GM23338 (cell line): ENCODE measurements around the gene ERMN. TPM values are rescaled to one million over a fixed set of nuclear protein-coding genes. Genes with fewer than 3 reads are reported as not detected.
"Not testable (repeated sequence)": the region's sequence is repeated elsewhere in the genome, so short reads cannot be mapped to it uniquely, and the experiment has no call there.

Experiments
- ATAC-seq: fragments of 200-7000 bp; cut with Tn5 transposase; 3 replicates; pipeline ENCODE4 v1.9.1; 2020
- DNase-seq: peaks from one replicate; pipeline ENCODE4 v3.0.0-alpha.2; 2015; ENCODE audit warnings: low spot score
- H2AFZ ChIP-seq: fragments of 200-600 bp; sonication (generic); 2 replicates; pipeline ENCODE4 v1.8.0; 2016; ENCODE audit warnings: antibody characterized with exemption, mild to moderate bottlenecking, moderate library complexity
- H3F3A ChIP-seq: fragments of 200-600 bp; sonication (generic); replicated peaks from 2 replicates; pipeline ENCODE4 v1.8.0; 2017; ENCODE audit warnings: antibody characterized with exemption, mixed run types, low read depth
- H3K27ac ChIP-seq: fragments of 200-600 bp; sonication (generic); 2 replicates; pipeline ENCODE4 v1.6.1; 2016; ENCODE audit warnings: low read depth
- H3K27me3 ChIP-seq: fragments of 200-600 bp; sonication (generic); 2 replicates; pipeline ENCODE4 v1.8.0; 2016; ENCODE audit warnings: mild to moderate bottlenecking, mixed run types, moderate library complexity; ENCODE audit not compliant: insufficient read depth
- H3K36me3 ChIP-seq: fragments of 200-600 bp; sonication (generic); 2 replicates; pipeline ENCODE4 v1.8.0; 2016; ENCODE audit warnings: mild to moderate bottlenecking; ENCODE audit not compliant: insufficient read depth
- H3K4me1 ChIP-seq: fragments of 200-600 bp; sonication (generic); 2 replicates; pipeline ENCODE4 v1.8.0; 2016; ENCODE audit warnings: mild to moderate bottlenecking, moderate library complexity; ENCODE audit not compliant: insufficient read depth
- H3K4me2 ChIP-seq: fragments of 200-600 bp; sonication (generic); 2 replicates; pipeline ENCODE4 v1.7.1; 2017; ENCODE audit warnings: mixed run types
- H3K4me3 ChIP-seq: fragments of 200-600 bp; sonication (generic); 2 replicates; pipeline ENCODE4 v1.6.1; 2016; ENCODE audit warnings: mixed run types
- H3K79me2 ChIP-seq: fragments of 200-600 bp; sonication (generic); replicated peaks from 2 replicates; pipeline ENCODE4 v1.8.0; 2017; ENCODE audit warnings: mild to moderate bottlenecking; ENCODE audit not compliant: insufficient read depth
- H3K9me2 ChIP-seq: fragments of 200-600 bp; sonication (generic); 2 replicates; pipeline ENCODE4 v1.8.0; 2017; ENCODE audit not compliant: insufficient read depth
- H4K20me1 ChIP-seq: fragments of 200-600 bp; sonication (generic); replicated peaks from 2 replicates; pipeline ENCODE4 v1.8.0; 2017; ENCODE audit warnings: mild to moderate bottlenecking; ENCODE audit not compliant: insufficient read depth
- H3K27ac Mint-ChIP-seq: 2 replicates; pipeline ENCODE4 v1.8.0; 2020; ENCODE audit warnings: inconsistent platforms, mild to moderate bottlenecking, moderate library complexity, mixed read lengths
- H3K27me3 Mint-ChIP-seq: 3 replicates; pipeline ENCODE4 v1.8.0; 2022; ENCODE audit warnings: low read depth, mild to moderate bottlenecking, moderate library complexity, mixed read lengths, inconsistent platforms; ENCODE audit not compliant: insufficient read depth, poor library complexity
- H3K36me3 Mint-ChIP-seq: 3 replicates; pipeline ENCODE4 v1.8.0; 2021; ENCODE audit warnings: low read depth, mild to moderate bottlenecking, inconsistent platforms, moderate library complexity, mixed read lengths
- H3K4me1 Mint-ChIP-seq: 3 replicates; pipeline ENCODE4 v1.8.0; 2020; ENCODE audit warnings: mild to moderate bottlenecking, inconsistent platforms, mixed read lengths
- H3K4me3 Mint-ChIP-seq: 3 replicates; pipeline ENCODE4 v1.8.0; 2021; ENCODE audit warnings: moderate library complexity, mild to moderate bottlenecking, inconsistent platforms, mixed read lengths
- H3K9me3 Mint-ChIP-seq: 3 replicates; pipeline ENCODE4 v1.8.0; 2020; ENCODE audit warnings: moderate library complexity, mild to moderate bottlenecking, inconsistent platforms, mixed read lengths
- CREB1 ChIP-seq: fragments of 250-450 bp; sonication (Bioruptor Pico); IDR thresholded peaks from 2 replicates; pipeline ENCODE4 v1.5.0; 2020; ENCODE audit warnings: low read depth, mild to moderate bottlenecking, moderate library complexity
- CTCF ChIP-seq, 2 experiments: fragments of 200-600 bp in 1 of 2; sonication (generic) in 1 of 2; conservative IDR thresholded peaks; 2 replicates each; pipeline versions ENCODE4 v1.5.1 to v1.6.1; 2016 to 2017; ENCODE audit warnings: antibody characterized with exemption in 2 of 2, low read depth in 2 of 2, mild to moderate bottlenecking in 2 of 2, moderate library complexity in 1 of 2
- ETS1 ChIP-seq: IDR thresholded peaks from 2 replicates; pipeline ENCODE4 v1.6.1; 2016; ENCODE audit warnings: antibody characterized with exemption
- EZH2 ChIP-seq: fragments of 200-600 bp; sonication (generic); IDR thresholded peaks from one replicate; pipeline ENCODE4 v1.8.0; 2017; ENCODE audit warnings: antibody characterized with exemption, mild to moderate bottlenecking, low read depth; ENCODE audit not compliant: unreplicated experiment
- EZH2phosphoT487 ChIP-seq: fragments of 200-600 bp; sonication (generic); IDR thresholded peaks from one replicate; pipeline ENCODE4 v1.8.1; 2018; ENCODE audit warnings: antibody characterized with exemption; ENCODE audit not compliant: unreplicated experiment
- NANOG ChIP-seq: IDR thresholded peaks from 2 replicates; pipeline ENCODE4 v1.6.1; 2016; ENCODE audit warnings: antibody characterized with exemption, borderline replicate concordance
- POLR2AphosphoS5 ChIP-seq: IDR thresholded peaks from 2 replicates; pipeline ENCODE4 v1.6.1; 2016; ENCODE audit warnings: antibody characterized with exemption, low read depth
- STAT1 ChIP-seq: IDR thresholded peaks from one replicate; pipeline ENCODE4 v1.6.1; 2016; ENCODE audit warnings: antibody characterized with exemption; ENCODE audit not compliant: unreplicated experiment
- ZNF114 ChIP-seq: fragments of 250-450 bp; sonication (Bioruptor Pico); IDR thresholded peaks from 2 replicates; pipeline ENCODE4 v1.5.0; 2020; ENCODE audit warnings: mild to moderate bottlenecking, moderate library complexity
- polyA plus RNA-seq: library from polyadenylated mRNA; unstranded; fragments of >200 nt; fragmentation: Nextera tagmentation; extraction: Ambion mirVana; gene quantifications from 2 replicates; pipeline ENCODE4 v1.2.1, GENCODE V29; 2016
- total RNA-seq: library from RNA; depleted of rRNA; stranded (reverse); fragments of >200 nt; shearing (Covaris generic); gene quantifications from 2 replicates; pipeline ENCODE4 v1.2.3, GENCODE V29; 2014
- TF ChIP-seq, protein P1 (sequence below): fragments of 250-450 bp; sonication (Bioruptor Pico); IDR thresholded peaks from 2 replicates; pipeline ENCODE4 v1.5.0; 2020; ENCODE audit warnings: mild to moderate bottlenecking, moderate library complexity

The ERMN gene
- total and polyA plus RNA-seq, 2 experiments from 2014 or later, result 0.35 to 0.44 TPM

DNA sequence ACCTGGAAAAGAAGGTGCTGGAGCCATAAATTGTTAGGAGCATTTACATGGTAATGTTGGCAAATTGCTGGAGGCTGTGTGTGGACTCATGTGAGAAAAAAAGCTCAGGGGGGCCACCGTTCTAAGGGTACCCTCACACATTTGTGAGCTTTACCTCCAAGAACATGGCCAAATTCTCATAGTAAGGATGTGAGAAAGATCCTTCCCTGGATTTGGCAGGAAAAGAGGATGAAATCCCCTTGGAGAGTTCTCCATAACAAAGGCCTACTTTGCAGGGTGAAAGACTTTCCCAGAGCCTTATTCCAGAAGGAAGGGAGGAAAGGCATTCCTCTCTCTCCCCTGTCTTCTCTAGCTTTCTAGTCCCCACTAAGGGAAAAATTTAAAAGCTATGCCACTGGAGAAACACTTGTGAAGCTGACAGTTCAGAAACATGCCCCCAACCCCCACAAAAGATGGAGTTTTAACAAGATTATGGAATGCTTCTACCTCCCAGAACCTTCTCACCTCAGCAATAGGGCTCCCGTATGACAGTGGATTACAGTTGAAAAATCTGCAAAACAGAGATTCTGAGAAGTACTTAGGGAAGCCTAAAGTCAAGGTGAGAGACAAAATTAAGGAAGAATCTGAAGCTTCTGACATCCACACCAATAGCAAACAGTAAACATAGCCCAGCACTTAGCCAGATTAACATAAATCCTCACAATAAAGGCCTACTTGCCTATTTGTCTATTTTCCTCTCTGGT is 20.2 kb upstream of the ERMN start:
- Mint-ChIP-seq H3K4me3 (no peak overlapping the region), H3K27me3 (no peaks in the 10 kb centered on the region), H3K4me1 (peaks cover 24% of the 10 kb centered on the region), H3K36me3 (peaks cover 23% of the 10 kb centered on the region), H3K9me3 (peaks cover 25% of the 10 kb centered on the region), H3K27ac (peak overlapping the region; percentile 86)
- no peak overlapping the region for H3K4me3 ChIP-seq
- DNase-seq (peak; percentile 64), ATAC-seq (peak; percentile 97)
- H4K20me1 ChIP-seq, result no peaks in the 10 kb centered on the region
- no peak overlapping the region for H2AFZ ChIP-seq
- H3K4me2 ChIP-seq, result 0 out of 2 replicates have a peak overlapping the region, but pooled peaks have one; percentile 15
- 0 out of 2 replicates have a peak, but pooled peaks cover 4% of the 10 kb centered on the region for H3K36me3 ChIP-seq
- no peaks in the 10 kb centered on the region for H3K27me3 ChIP-seq
- TF ChIP-seq, protein P1, sequence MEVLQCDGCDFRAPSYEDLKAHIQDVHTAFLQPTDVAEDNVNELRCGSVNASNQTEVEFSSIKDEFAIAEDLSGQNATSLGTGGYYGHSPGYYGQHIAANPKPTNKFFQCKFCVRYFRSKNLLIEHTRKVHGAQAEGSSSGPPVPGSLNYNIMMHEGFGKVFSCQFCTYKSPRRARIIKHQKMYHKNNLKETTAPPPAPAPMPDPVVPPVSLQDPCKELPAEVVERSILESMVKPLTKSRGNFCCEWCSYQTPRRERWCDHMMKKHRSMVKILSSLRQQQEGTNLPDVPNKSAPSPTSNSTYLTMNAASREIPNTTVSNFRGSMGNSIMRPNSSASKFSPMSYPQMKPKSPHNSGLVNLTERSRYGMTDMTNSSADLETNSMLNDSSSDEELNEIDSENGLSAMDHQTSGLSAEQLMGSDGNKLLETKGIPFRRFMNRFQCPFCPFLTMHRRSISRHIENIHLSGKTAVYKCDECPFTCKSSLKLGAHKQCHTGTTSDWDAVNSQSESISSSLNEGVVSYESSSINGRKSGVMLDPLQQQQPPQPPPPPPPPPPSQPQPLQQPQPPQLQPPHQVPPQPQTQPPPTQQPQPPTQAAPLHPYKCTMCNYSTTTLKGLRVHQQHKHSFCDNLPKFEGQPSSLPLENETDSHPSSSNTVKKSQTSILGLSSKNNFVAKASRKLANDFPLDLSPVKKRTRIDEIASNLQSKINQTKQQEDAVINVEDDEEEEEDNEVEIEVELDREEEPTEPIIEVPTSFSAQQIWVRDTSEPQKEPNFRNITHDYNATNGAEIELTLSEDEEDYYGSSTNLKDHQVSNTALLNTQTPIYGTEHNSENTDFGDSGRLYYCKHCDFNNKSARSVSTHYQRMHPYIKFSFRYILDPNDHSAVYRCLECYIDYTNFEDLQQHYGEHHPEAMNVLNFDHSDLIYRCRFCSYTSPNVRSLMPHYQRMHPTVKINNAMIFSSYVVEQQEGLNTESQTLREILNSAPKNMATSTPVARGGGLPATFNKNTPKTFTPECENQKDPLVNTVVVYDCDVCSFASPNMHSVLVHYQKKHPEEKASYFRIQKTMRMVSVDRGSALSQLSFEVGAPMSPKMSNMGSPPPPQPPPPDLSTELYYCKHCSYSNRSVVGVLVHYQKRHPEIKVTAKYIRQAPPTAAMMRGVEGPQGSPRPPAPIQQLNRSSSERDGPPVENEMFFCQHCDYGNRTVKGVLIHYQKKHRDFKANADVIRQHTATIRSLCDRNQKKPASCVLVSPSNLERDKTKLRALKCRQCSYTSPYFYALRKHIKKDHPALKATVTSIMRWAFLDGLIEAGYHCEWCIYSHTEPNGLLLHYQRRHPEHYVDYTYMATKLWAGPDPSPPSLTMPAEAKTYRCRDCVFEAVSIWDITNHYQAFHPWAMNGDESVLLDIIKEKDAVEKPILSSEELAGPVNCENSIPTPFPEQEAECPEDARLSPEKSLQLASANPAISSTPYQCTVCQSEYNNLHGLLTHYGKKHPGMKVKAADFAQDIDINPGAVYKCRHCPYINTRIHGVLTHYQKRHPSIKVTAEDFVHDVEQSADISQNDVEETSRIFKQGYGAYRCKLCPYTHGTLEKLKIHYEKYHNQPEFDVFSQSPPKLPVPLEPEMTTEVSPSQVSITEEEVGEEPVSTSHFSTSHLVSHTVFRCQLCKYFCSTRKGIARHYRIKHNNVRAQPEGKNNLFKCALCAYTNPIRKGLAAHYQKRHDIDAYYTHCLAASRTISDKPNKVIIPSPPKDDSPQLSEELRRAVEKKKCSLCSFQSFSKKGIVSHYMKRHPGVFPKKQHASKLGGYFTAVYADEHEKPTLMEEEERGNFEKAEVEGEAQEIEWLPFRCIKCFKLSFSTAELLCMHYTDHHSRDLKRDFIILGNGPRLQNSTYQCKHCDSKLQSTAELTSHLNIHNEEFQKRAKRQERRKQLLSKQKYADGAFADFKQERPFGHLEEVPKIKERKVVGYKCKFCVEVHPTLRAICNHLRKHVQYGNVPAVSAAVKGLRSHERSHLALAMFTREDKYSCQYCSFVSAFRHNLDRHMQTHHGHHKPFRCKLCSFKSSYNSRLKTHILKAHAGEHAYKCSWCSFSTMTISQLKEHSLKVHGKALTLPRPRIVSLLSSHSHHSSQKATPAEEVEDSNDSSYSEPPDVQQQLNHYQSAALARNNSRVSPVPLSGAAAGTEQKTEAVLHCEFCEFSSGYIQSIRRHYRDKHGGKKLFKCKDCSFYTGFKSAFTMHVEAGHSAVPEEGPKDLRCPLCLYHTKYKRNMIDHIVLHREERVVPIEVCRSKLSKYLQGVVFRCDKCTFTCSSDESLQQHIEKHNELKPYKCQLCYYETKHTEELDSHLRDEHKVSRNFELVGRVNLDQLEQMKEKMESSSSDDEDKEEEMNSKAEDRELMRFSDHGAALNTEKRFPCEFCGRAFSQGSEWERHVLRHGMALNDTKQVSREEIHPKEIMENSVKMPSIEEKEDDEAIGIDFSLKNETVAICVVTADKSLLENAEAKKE (CRISPR knock-in tag), result peak; percentile 89
- TF ChIP-seq ZNF114, result peak; percentile 60; the same call in 1 of the 2 replicates
- no peak for TF ChIP-seq EZH2
- no peak for TF ChIP-seq POLR2AphosphoS5
- TF ChIP-seq CREB1 (CRISPR knock-in tag), result no peak
- TF ChIP-seq NANOG, result no peak
- no peak for TF ChIP-seq STAT1
- TF ChIP-seq EZH2phosphoT487, result no peak
- no peak for TF ChIP-seq ETS1
- TF ChIP-seq CTCF (conservative IDR thresholded peaks at IDR 0.05; ENCODE audit: low read depth in 2 of 2), result no peak
- peaks cover 4% of the 10 kb centered on the region; the same call in 1 of the 2 replicates for H3K9me2 ChIP-seq
- H3K79me2 ChIP-seq, result no peaks in the 10 kb centered on the region
- no peaks in the 10 kb centered on the region for H3F3A ChIP-seq
- no peaks in the 10 kb centered on the region; the same call in 1 of the 2 replicates for H3K4me1 ChIP-seq
- H3K27ac ChIP-seq, result peak overlapping the region; percentile 81

- ATAC-seq, H3K27ac ChIP-seq, H3K4me3 ChIP-seq, H4K20me1 ChIP-seq, H3K4me1 ChIP-seq, H3K4me2 ChIP-seq, H3K27ac Mint-ChIP-seq, H2AFZ ChIP-seq, H3K79me2 ChIP-seq, H3K27me3 ChIP-seq, H3K36me3 ChIP-seq, H3K9me2 ChIP-seq, H3K27me3 Mint-ChIP-seq, DNase-seq, H3F3A ChIP-seq, H3K4me3 Mint-ChIP-seq: not testable (repeated sequence)
- Mint-ChIP-seq H3K4me1 (peaks cover 32% of the 10 kb centered on the region), H3K9me3 (peaks cover 26% of the 10 kb centered on the region), H3K36me3 (peaks cover 23% of the 10 kb centered on the region)
Measured at GRCh38 chr2:157341381-157341780, 15.8 kb upstream of the ERMN start.
